ENCODE measurements around the gene RNF169. TPM values are rescaled to one million over a fixed set of nuclear protein-coding genes. Genes with fewer than 3 reads are reported as not detected.

RNF169 gene
- total RNA-seq (2021; fragmentation: NEBNext Ultra II Directional; extraction: Animal tissue kit (Norgen Biotek cat#: 25700)) (12.1 and 12.5 TPM in 2 replicates), polyA plus RNA-seq (2011; rRNA removed) (2.1 and 3.6 TPM in 2 replicates), polyA minus RNA-seq (2011; rRNA and poly(A)+ RNA removed) (19.6 and 25.2 TPM in 2 replicates)
- polyA plus RNA-seq (2011; cell fraction: cytosol; rRNA removed), result 3.6 TPM
- 3.5 TPM for polyA plus RNA-seq (2011; cell fraction: nucleus; rRNA removed)
- 3.4 to 5.0 TPM (median 3.6 TPM) in 4 replicates for polyA plus RNA-seq (2012, experiment 1 of 2)
- 0.37 TPM for polyA plus RNA-seq (2012, experiment 2 of 2)
- polyA plus RNA-seq (2013, experiment 1 of 2), result 4.7 TPM
- 4.4 TPM for polyA plus RNA-seq (2013, experiment 2 of 2)
- 22.8 TPM for polyA minus RNA-seq (2011; cell fraction: cytosol; rRNA and poly(A)+ RNA removed)
- 29.2 TPM for polyA minus RNA-seq (2011; cell fraction: nucleus; rRNA and poly(A)+ RNA removed)
- long read RNA-seq, experiment 1, full-length matches to known transcripts, result 1 of 4 reads
- long read RNA-seq, experiment 1, partial matches to known transcripts, result 0 of 4 reads
- long read RNA-seq, experiment 1, other reads (novel, unspliced or antisense), result 3 of 4 reads
- long read RNA-seq, experiment 2, partial matches to known transcripts, result 0 of 1 reads
- long read RNA-seq, experiment 2, other reads (novel, unspliced or antisense), result 1 of 1 reads

GRCh38 chr11:74748211-74749126, at the start of gene RNF169:
TSS of gene RNF169 (plus strand) at chr11:74748849. CDS start at chr11:74748881, 32 bp downstream.
- Histone ChIP-seq H2BK20ac (ENCODE audit: low read length) (no peak within 1 kb of the TSS; the same call in 1 of the 2 replicates), H3K9ac (replicated peaks in 1 of 4; ENCODE audit: extremely low read depth in 1 of 4, low read depth in 3 of 4, low read length in 3 of 4) (peak within 1 kb of the TSS; percentile 76 to 96 (median 82)), H4K5ac (ENCODE audit: insufficient read length, low read depth, low read length) (no peak within 1 kb of the TSS), H3K14ac (ENCODE audit: insufficient read length) (no peak within 1 kb of the TSS), H3K4me2 (ENCODE audit: insufficient read depth in 1 of 2, low read depth in 2 of 2, low read length in 2 of 2) (peak within 1 kb of the TSS; percentile 82 to 95), H3K23ac (ENCODE audit: insufficient read length) (no peak within 1 kb of the TSS), H2BK120ac (replicated peaks; ENCODE audit: low read depth, low read length) (no peak within 1 kb of the TSS), H3K4me1 (replicated peaks in 1 of 4; ENCODE audit: control insufficient read depth in 3 of 4, insufficient read depth in 4 of 4, low read length in 3 of 4) (peaks cover 3 to 6% (median 4%) of the 10 kb centered on the region in 4 experiments; a peak in 5 of 7 replicates), H3K4me3 (ENCODE audit: extremely low read depth in 1 of 4, insufficient read depth in 2 of 4, low read depth in 3 of 4, low read length in 4 of 4) (peak within 1 kb of the TSS; percentile 50 to 77 (median 59)), H4K91ac (replicated peaks; ENCODE audit: insufficient read length, low read length) (no peak within 1 kb of the TSS), H3K56ac (replicated peaks; ENCODE audit: insufficient read length, low read depth, low read length) (no peak within 1 kb of the TSS), H3K18ac (ENCODE audit: extremely low read depth, low read length) (no peak within 1 kb of the TSS; the same call in none of the 2 replicates), H2AFZ (ENCODE audit: low read length) (peak within 1 kb of the TSS; percentile 99), H4K8ac (ENCODE audit: extremely low read depth, insufficient read depth, low read length) (peak within 1 kb of the TSS; percentile 95; the same call in 1 of the 2 replicates), H3K79me1 (ENCODE audit: low read depth, low read length) (peaks cover 5% of the 10 kb centered on the region), H3K27me3 (replicated peaks in 1 of 4; ENCODE audit: control insufficient read depth in 3 of 4, extremely low read depth in 1 of 4, insufficient read depth in 3 of 4, low read length in 3 of 4) (peaks cover 0 to 2% (median 0%) of the 10 kb centered on the region in 4 experiments; a peak in 1 of 7 replicates), H3K9me3 (ENCODE audit: insufficient read depth in 2 of 2, low read depth in 1 of 2, low read length in 1 of 2) (no peaks in the 10 kb centered on the region; a peak in 1 of 4 replicates), H2AK5ac (ENCODE audit: low read depth, low read length) (peak within 1 kb of the TSS; percentile 33), H3K27ac (ENCODE audit: low read depth, low read length) (peak within 1 kb of the TSS; percentile 83), H3K4ac (replicated peaks; ENCODE audit: insufficient read length, low read depth, low read length) (no peak within 1 kb of the TSS), H2BK12ac (ENCODE audit: low read depth, low read length) (peak within 1 kb of the TSS; percentile 44), H3K79me2 (ENCODE audit: control insufficient read depth in 1 of 2, insufficient read depth in 2 of 2, low read length in 2 of 2) (peaks cover 0 to 33% of the 10 kb centered on the region in 2 experiments; a peak in 2 of 4 replicates), H4K20me1 (replicated peaks in 1 of 2; ENCODE audit: control insufficient read depth in 1 of 2, insufficient read depth in 2 of 2, low read length in 2 of 2) (no peaks in the 10 kb centered on the region), H3K36me3 (ENCODE audit: control insufficient read depth in 2 of 4, insufficient read depth in 4 of 4, low read length in 3 of 4) (no peaks in the 10 kb centered on the region), H2BK15ac (ENCODE audit: low read length) (no peak within 1 kb of the TSS; the same call in 1 of the 2 replicates), H2BK5ac (ENCODE audit: low read depth, low read length) (peak within 1 kb of the TSS; percentile 69; the same call in 1 of the 2 replicates), H3K23me2 (ENCODE audit: low read depth, low read length) (peaks cover 9% of the 10 kb centered on the region; the same call in 1 of the 2 replicates)
- POLR2A ChIA-PET (ENCODE audit: partially characterized antibody), result interaction anchor here (0.6 to 3.3 kb wide), 11 partner anchors 9 to 793 kb away, joined by 3 to 13 read pairs (median 3); partner anchors contain the start of genes CHRDL2 and LIPT2
- 4% methylated on average over 47 of the region's 47 CpGs; no CpG with 5 or more reads in 1 of the 2 experiments for WGBS, 2 experiments (ENCODE audit: extremely low coverage in 1 of 2, insufficient coverage in 1 of 2, insufficient read length in 1 of 2, insufficient replicate concordance in 2 of 2, low coverage in 1 of 2, low lambda C conversion rate in 2 of 2, missing lambda C conversion rate in 1 of 2)
- DNase-seq (ENCODE audit: low read depth in 1 of 2, low spot score in 2 of 2) (peak; percentile 84 to 86), FAIRE-seq (no peak)
- CTCF ChIA-PET (ENCODE audit: partially characterized antibody), result interaction anchor here (0.6 to 3.5 kb wide), 4 partner anchors 9 to 784 kb away, joined by 3 to 14 read pairs (median 4); no protein-coding TSS in a partner anchor
- TF ChIP-seq CEBPB (IDR thresholded peaks at IDR 0.05; ENCODE audit: low read depth, low read length) (no peak), ATF3 (IDR thresholded peaks at IDR 0.05; ENCODE audit: insufficient read depth, low read depth, low read length) (no peak), KDM4A (IDR thresholded peaks at IDR 0.05; ENCODE audit: low read depth, low read length, severe bottlenecking) (peak; percentile 35), FOSL1 (IDR thresholded peaks at IDR 0.05; ENCODE audit: insufficient read depth, low read depth, low read length) (no peak), POLR2A (IDR thresholded peaks at IDR 0.05; ENCODE audit: control extremely low read depth in 1 of 2, low read depth in 2 of 2, low read length in 2 of 2) (peak; percentile 63 to 67), JUND (IDR thresholded peaks at IDR 0.05; ENCODE audit: low read length) (0 out of 2 replicates have a peak, but pooled peaks have one; percentile 58), NRF1 (IDR thresholded peaks at IDR 0.05; ENCODE audit: low read depth, low read length) (no peak)

Measured in H1 (cell line).